ENCODE data around the gene SORL1. TPM values are rescaled to one million over a fixed set of nuclear protein-coding genes. Genes with fewer than 3 reads are reported as not detected.

Gene SORL1
- total and polyA plus RNA-seq, 4 donors, result 21.4 to 80.6 (median 29.3) TPM

- Histone ChIP-seq H3K27me3 (ENCODE audit: control insufficient read depth, insufficient read depth, low read length) (no peaks in the 10 kb centered on the region), H3K4me3 (ENCODE audit: low read depth, low read length) (no peak overlapping the region), H3K4me1 (ENCODE audit: control insufficient read depth, insufficient read depth, low read length) (peaks cover 18% of the 10 kb centered on the region), H3K36me3 (ENCODE audit: control insufficient read depth, insufficient read depth, low read length) (peaks cover 18% of the 10 kb centered on the region), H3K27ac (ENCODE audit: low read depth, low read length) (no peak overlapping the region), H3K9me3 (ENCODE audit: control insufficient read depth, insufficient read depth, low read length) (no peaks in the 10 kb centered on the region)
- 80% methylated on average over 10 of the region's 12 CpGs for WGBS (ENCODE audit: insufficient coverage)
- no peak for DNase-seq (ENCODE audit: low read depth in 4 of 6, low spot score in 6 of 6)
Measured at GRCh38 chr11:121471167-121471566, 19.1 kb downstream of the SORL1 start.

- 100% methylated on average over 1 of the region's 2 CpGs for WGBS (ENCODE audit: insufficient coverage)
Measured at GRCh38 chr11:121472312-121472711, 20.2 kb downstream of the SORL1 start.

GRCh38 chr11:121473064-121473777 is 21.1 kb downstream of the SORL1 start:
- 85% methylated on average over 5 of the region's 8 CpGs for WGBS (ENCODE audit: insufficient coverage)
- peak in 1 of 6 donors; percentile 78 for DNase-seq (ENCODE audit: low read depth in 4 of 6, low spot score in 6 of 6)

More at GRCh38 chr11:121472312-121472711, 20.2 kb downstream of the SORL1 start:
- Histone ChIP-seq H3K27me3 (ENCODE audit: control insufficient read depth, insufficient read depth, low read length) (no peaks in the 10 kb centered on the region), H3K36me3 (ENCODE audit: control insufficient read depth, insufficient read depth, low read length) (peaks cover 18% of the 10 kb centered on the region), H3K4me3 (ENCODE audit: low read depth, low read length) (no peak overlapping the region), H3K27ac (ENCODE audit: low read depth, low read length) (no peak overlapping the region), H3K9me3 (ENCODE audit: control insufficient read depth, insufficient read depth, low read length) (no peaks in the 10 kb centered on the region), H3K4me1 (ENCODE audit: control insufficient read depth, insufficient read depth, low read length) (peaks cover 12% of the 10 kb centered on the region)
- DNase-seq (ENCODE audit: low read depth in 4 of 6, low spot score in 6 of 6), result no peak

GRCh38 chr11:121474680-121475079 is 22.6 kb downstream of the SORL1 start:
- H3K27ac ChIP-seq (ENCODE audit: low read depth, low read length), result no peak overlapping the region
- no peak for DNase-seq (ENCODE audit: low read depth in 4 of 6, low spot score in 6 of 6)

More at GRCh38 chr11:121473064-121473777, 21.1 kb downstream of the SORL1 start:
- Histone ChIP-seq H3K4me3 (ENCODE audit: low read depth, low read length) (no peak overlapping the region), H3K9me3 (ENCODE audit: control insufficient read depth, insufficient read depth, low read length) (no peaks in the 10 kb centered on the region), H3K27me3 (ENCODE audit: control insufficient read depth, insufficient read depth, low read length) (no peaks in the 10 kb centered on the region), H3K4me1 (ENCODE audit: control insufficient read depth, insufficient read depth, low read length) (peaks cover 9% of the 10 kb centered on the region), H3K36me3 (ENCODE audit: control insufficient read depth, insufficient read depth, low read length) (peaks cover 18% of the 10 kb centered on the region), H3K27ac (ENCODE audit: low read depth, low read length) (no peak overlapping the region)

GRCh38 chr11:121476379-121477032 is 24.4 kb downstream of the SORL1 start:
- Histone ChIP-seq H3K4me1 (ENCODE audit: control insufficient read depth, insufficient read depth, low read length) (peaks cover 12% of the 10 kb centered on the region), H3K4me3 (ENCODE audit: low read depth, low read length) (no peak overlapping the region), H3K27me3 (ENCODE audit: control insufficient read depth, insufficient read depth, low read length) (no peaks in the 10 kb centered on the region), H3K9me3 (ENCODE audit: control insufficient read depth, insufficient read depth, low read length) (no peaks in the 10 kb centered on the region), H3K36me3 (ENCODE audit: control insufficient read depth, insufficient read depth, low read length) (peaks cover 18% of the 10 kb centered on the region), H3K27ac (ENCODE audit: low read depth, low read length) (no peak overlapping the region)
- DNase-seq (ENCODE audit: low read depth in 4 of 6, low spot score in 6 of 6), result no peak
- 100% methylated on average over 1 of the region's 5 CpGs for WGBS (ENCODE audit: insufficient coverage)

More at GRCh38 chr11:121474680-121475079, 22.6 kb downstream of the SORL1 start:
- peaks cover 16% of the 10 kb centered on the region for H3K4me1 ChIP-seq (ENCODE audit: control insufficient read depth, insufficient read depth, low read length)
- no peaks in the 10 kb centered on the region for H3K9me3 ChIP-seq (ENCODE audit: control insufficient read depth, insufficient read depth, low read length)
- peaks cover 30% of the 10 kb centered on the region for H3K36me3 ChIP-seq (ENCODE audit: control insufficient read depth, insufficient read depth, low read length)
- WGBS (ENCODE audit: insufficient coverage), result 78% methylated on average over 4 of the region's 7 CpGs
- no peak overlapping the region for H3K4me3 ChIP-seq (ENCODE audit: low read depth, low read length)
- no peaks in the 10 kb centered on the region for H3K27me3 ChIP-seq (ENCODE audit: control insufficient read depth, insufficient read depth, low read length)

GRCh38 chr11:121478226-121478894 is 26.2 kb downstream of the SORL1 start:
- Histone ChIP-seq H3K4me1 (ENCODE audit: control insufficient read depth, insufficient read depth, low read length) (peaks cover 16% of the 10 kb centered on the region), H3K4me3 (ENCODE audit: low read depth, low read length) (no peak overlapping the region), H3K36me3 (ENCODE audit: control insufficient read depth, insufficient read depth, low read length) (peaks cover 15% of the 10 kb centered on the region), H3K27ac (ENCODE audit: low read depth, low read length) (no peak overlapping the region), H3K27me3 (ENCODE audit: control insufficient read depth, insufficient read depth, low read length) (no peaks in the 10 kb centered on the region), H3K9me3 (ENCODE audit: control insufficient read depth, insufficient read depth, low read length) (no peaks in the 10 kb centered on the region)
- DNase-seq (ENCODE audit: low read depth in 4 of 6, low spot score in 6 of 6), result no peak
- 99% methylated on average over 18 of the region's 18 CpGs for WGBS (ENCODE audit: insufficient coverage)

GRCh38 chr11:121478895-121479697 is 27.0 kb downstream of the SORL1 start:
- Histone ChIP-seq H3K27me3 (ENCODE audit: control insufficient read depth, insufficient read depth, low read length) (no peaks in the 10 kb centered on the region), H3K9me3 (ENCODE audit: control insufficient read depth, insufficient read depth, low read length) (no peaks in the 10 kb centered on the region), H3K36me3 (ENCODE audit: control insufficient read depth, insufficient read depth, low read length) (peaks cover 15% of the 10 kb centered on the region), H3K27ac (ENCODE audit: low read depth, low read length) (no peak overlapping the region), H3K4me1 (ENCODE audit: control insufficient read depth, insufficient read depth, low read length) (peaks cover 16% of the 10 kb centered on the region), H3K4me3 (ENCODE audit: low read depth, low read length) (no peak overlapping the region)
- 55% methylated on average over 20 of the region's 25 CpGs for WGBS (ENCODE audit: insufficient coverage)
- no peak for DNase-seq (ENCODE audit: low read depth in 4 of 6, low spot score in 6 of 6)

GRCh38 chr11:121479698-121480238 is 27.7 kb downstream of the SORL1 start:
- peaks cover 15% of the 10 kb centered on the region for H3K36me3 ChIP-seq (ENCODE audit: control insufficient read depth, insufficient read depth, low read length)
- DNase-seq (ENCODE audit: low read depth in 4 of 6, low spot score in 6 of 6), result no peak
- H3K27me3 ChIP-seq (ENCODE audit: control insufficient read depth, insufficient read depth, low read length), result no peaks in the 10 kb centered on the region
- peaks cover 16% of the 10 kb centered on the region for H3K4me1 ChIP-seq (ENCODE audit: control insufficient read depth, insufficient read depth, low read length)
- no peak overlapping the region for H3K27ac ChIP-seq (ENCODE audit: low read depth, low read length)
- no peaks in the 10 kb centered on the region for H3K9me3 ChIP-seq (ENCODE audit: control insufficient read depth, insufficient read depth, low read length)
- WGBS (ENCODE audit: insufficient coverage), result 89% methylated on average over 6 of the region's 7 CpGs
- no peak overlapping the region for H3K4me3 ChIP-seq (ENCODE audit: low read depth, low read length)

Data from spinal cord (tissue), 10 donors.